HL-60 (cell line): Measurements from ENCODE around the gene MED9.

ENCODE experiments used
- DNase-seq, 2 experiments: peaks; one replicate each; pipeline ENCODE4 v3.0.0-alpha.2; 2010 to 2020; ENCODE audit warnings: low read depth in 1 of 2, low spot score in 1 of 2
- H3K27ac ChIP-seq: fragments of 250-450 bp; sonication (Bioruptor Pico); replicated peaks from 2 replicates; pipeline ENCODE4 v1.5.1; 2020; ENCODE audit warnings: mild to moderate bottlenecking, moderate library complexity
- H3K27me3 ChIP-seq: fragments of 250-450 bp; sonication (Bioruptor Pico); 2 replicates; pipeline ENCODE4 v1.5.1; 2021; ENCODE audit warnings: mild to moderate bottlenecking, moderate library complexity; ENCODE audit not compliant: insufficient read depth, poor library complexity, severe bottlenecking
- H3K4me3 ChIP-seq: replicated peaks from 2 replicates; pipeline ENCODE4 v1.5.1; 2011; ENCODE audit warnings: mild to moderate bottlenecking, control low read depth, low read length; ENCODE audit not compliant: insufficient read depth
- GABPA ChIP-seq: IDR thresholded peaks from 2 replicates; pipeline ENCODE4 v1.6.1; 2012; ENCODE audit warnings: low read depth
- POLR2AphosphoS5 ChIP-seq: IDR thresholded peaks from 2 replicates; pipeline ENCODE4 v1.6.1; 2012; ENCODE audit warnings: low read depth
- REST ChIP-seq: IDR thresholded peaks from 2 replicates; pipeline ENCODE4 v1.6.1; 2012; ENCODE audit warnings: low read depth; ENCODE audit not compliant: insufficient replicate concordance
- SPI1 ChIP-seq: IDR thresholded peaks from 2 replicates; pipeline ENCODE4 v1.6.1; 2012; ENCODE audit warnings: low read depth, mild to moderate bottlenecking, borderline replicate concordance
- TF ChIP-seq, protein P1 (sequence below): IDR thresholded peaks from one replicate; pipeline ENCODE4 v1.5.1; 2011; ENCODE audit warnings: low read length, control low read depth, inconsistent platforms; ENCODE audit not compliant: insufficient read depth

MED9 gene

GRCh38 chr17:17433000-17433703 is 43.6 kb upstream of the MED9 start:
- Histone ChIP-seq H3K4me3 (no peak overlapping the region), H3K27ac (peak overlapping the region; percentile 78), H3K27me3 (no peaks in the 10 kb centered on the region)
- peak; percentile 84 to 92 for DNase-seq
- TF ChIP-seq POLR2AphosphoS5 (peak; percentile 38; the same call in 1 of the 2 replicates), SPI1 (no peak)

- H3K4me3 ChIP-seq = no peak overlapping the region
- no peak for TF ChIP-seq REST
- TF ChIP-seq POLR2AphosphoS5 = no peak
- TF ChIP-seq, protein P1, sequence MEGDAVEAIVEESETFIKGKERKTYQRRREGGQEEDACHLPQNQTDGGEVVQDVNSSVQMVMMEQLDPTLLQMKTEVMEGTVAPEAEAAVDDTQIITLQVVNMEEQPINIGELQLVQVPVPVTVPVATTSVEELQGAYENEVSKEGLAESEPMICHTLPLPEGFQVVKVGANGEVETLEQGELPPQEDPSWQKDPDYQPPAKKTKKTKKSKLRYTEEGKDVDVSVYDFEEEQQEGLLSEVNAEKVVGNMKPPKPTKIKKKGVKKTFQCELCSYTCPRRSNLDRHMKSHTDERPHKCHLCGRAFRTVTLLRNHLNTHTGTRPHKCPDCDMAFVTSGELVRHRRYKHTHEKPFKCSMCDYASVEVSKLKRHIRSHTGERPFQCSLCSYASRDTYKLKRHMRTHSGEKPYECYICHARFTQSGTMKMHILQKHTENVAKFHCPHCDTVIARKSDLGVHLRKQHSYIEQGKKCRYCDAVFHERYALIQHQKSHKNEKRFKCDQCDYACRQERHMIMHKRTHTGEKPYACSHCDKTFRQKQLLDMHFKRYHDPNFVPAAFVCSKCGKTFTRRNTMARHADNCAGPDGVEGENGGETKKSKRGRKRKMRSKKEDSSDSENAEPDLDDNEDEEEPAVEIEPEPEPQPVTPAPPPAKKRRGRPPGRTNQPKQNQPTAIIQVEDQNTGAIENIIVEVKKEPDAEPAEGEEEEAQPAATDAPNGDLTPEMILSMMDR = no peak
- no peak for TF ChIP-seq GABPA
- TF ChIP-seq SPI1 = no peak
- no peak overlapping the region for H3K27ac ChIP-seq
- no peaks in the 10 kb centered on the region for H3K27me3 ChIP-seq
- no peak for DNase-seq
Observed at GRCh38 chr17:17434477-17434876, 42.3 kb upstream of the MED9 start.

DNA sequence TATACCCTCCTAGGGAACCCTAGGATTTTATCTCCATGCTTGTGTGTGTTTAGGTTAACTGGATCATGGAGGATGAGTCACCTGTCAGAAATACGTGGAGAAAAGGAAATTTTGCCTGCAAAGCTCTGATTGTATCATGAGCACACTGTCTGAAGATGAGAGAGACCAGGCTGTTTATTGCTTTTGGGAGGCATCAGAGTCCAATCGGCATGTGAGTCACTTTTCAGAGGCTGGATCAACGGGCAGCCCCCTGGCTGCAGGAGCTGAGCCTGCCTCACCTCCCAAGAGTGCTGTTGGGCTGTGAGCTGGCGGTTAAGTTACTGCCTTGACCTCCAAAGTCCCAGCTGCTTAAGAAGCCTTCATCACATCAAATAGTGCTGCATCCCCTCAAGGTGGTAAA is 41.5 kb upstream of the MED9 start:
- TF ChIP-seq GABPA = no peak
- no peak for TF ChIP-seq SPI1
- TF ChIP-seq REST = no peak
- Histone ChIP-seq H3K27me3 (no peaks in the 10 kb centered on the region), H3K4me3 (no peak overlapping the region), H3K27ac (no peak overlapping the region)
- DNase-seq = no peak

- no peak for TF ChIP-seq GABPA
- TF ChIP-seq SPI1 = no peak
- no peak for TF ChIP-seq POLR2AphosphoS5
- TF ChIP-seq, protein P1 = no peak
- TF ChIP-seq REST = no peak
- Histone ChIP-seq H3K27me3 (no peaks in the 10 kb centered on the region), H3K4me3 (no peak overlapping the region), H3K27ac (no peak overlapping the region)
- DNase-seq = no peak
Observed at GRCh38 chr17:17437461-17437860, 39.3 kb upstream of the MED9 start.
